Left colon (tissue), 2 donors: Measurements from ENCODE around the gene NUCKS1. TPM values are rescaled to one million over a fixed set of nuclear protein-coding genes. Genes with fewer than 3 reads are reported as not detected.

Experiments used
- ATAC-seq: fragments of 200-7000 bp; cut with Tn5 transposase; one replicate; pipeline ENCODE4 v1.9.1; 2020; ENCODE audit warnings: mild to moderate bottlenecking, moderate library complexity
- DNase-seq, 2 donors: peaks; one replicate each; pipeline ENCODE4 v3.0.0-alpha.2; 2020
- intact Hi-C, 2 donors: fragments of 100-400 bp; cut with DNase I in 1 of 2; cut with micrococcal nuclease in 1 of 2; formaldehyde crosslinking; loops; one replicate each; pipeline versions ENCODE4 v1.11.2 to v1.14.0; 2022; cut with DNase I, micrococcal nuclease
- long read RNA-seq: library from polyadenylated mRNA; unstranded; transcript quantifications from one replicate; pipeline ENCODE4 v2.0.0, GENCODE V29; 2021
- total RNA-seq, 2 donors: library from RNA; stranded (reverse); fragmentation: NEBNext Ultra II Directional; extraction: Animal tissue kit (Norgen Biotek cat#: 25700); gene quantifications; one replicate each; pipeline ENCODE4 v1.2.1, GENCODE V29; 2021
- donor health status: DM: no; HTN: no; CAD: no.
- donor health status: DM: yes; HTN: yes; CAD: no.

Gene NUCKS1, protein sequence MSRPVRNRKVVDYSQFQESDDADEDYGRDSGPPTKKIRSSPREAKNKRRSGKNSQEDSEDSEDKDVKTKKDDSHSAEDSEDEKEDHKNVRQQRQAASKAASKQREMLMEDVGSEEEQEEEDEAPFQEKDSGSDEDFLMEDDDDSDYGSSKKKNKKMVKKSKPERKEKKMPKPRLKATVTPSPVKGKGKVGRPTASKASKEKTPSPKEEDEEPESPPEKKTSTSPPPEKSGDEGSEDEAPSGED
- total RNA-seq: 10 to 100 TPM; 74.6 to 78.1 TPM
- long read RNA-seq, partial matches to known transcripts: 6 of 29 reads
- long read RNA-seq, other reads (novel, unspliced or antisense): 23 of 29 reads

DNA sequence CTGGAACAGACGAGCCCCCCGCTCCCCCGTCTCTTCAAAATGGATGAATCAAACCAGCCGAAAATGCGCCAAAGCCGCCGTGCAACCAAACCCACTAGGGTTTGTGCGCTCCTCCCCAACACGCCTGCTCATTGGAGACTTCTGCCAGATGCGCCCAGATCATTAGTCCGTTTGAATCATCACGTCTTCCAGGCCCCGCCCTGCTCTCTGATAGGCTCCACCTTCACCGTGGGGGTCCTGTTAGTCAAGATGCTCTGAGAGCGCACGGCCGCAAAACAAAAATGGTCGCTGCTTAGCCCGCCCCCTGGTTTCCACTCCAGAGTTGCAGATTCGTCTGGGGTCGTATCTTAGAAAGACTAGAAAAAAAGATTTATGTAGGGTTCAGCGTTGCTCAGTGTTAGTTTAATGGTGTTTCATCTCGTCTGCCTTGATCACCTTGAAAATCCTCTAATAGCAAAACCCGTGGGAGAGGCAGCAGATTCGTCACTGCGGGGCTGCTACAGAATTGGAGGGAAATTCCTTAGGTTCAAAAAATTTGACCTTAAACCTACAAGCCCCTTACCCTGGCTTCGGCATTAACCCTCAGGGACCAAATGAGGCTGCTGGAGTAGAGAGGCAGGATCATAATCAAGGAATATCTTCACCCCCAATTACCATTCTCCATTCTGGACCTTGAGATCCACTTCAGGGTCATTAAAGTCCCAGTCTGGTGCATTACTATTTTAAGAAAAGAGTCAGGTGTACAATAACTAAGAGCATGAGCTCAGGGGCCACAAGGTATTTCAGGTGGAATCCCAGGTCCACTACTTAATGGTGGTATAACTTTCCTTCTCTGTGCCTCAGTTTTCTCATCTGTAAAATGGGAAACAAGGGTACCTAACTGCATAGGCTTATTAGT, at the start of gene NUCKS1:
Gene NUCKS1 (minus strand): TSS at position 45 of the 898 bp plus-strand sequence. CDS start 209 bp downstream, outside the sequence.
- intact Hi-C loops: no loop called here
- ATAC-seq: peak; percentile 73
- peak; percentile 98 to 99 for DNase-seq

DNA sequence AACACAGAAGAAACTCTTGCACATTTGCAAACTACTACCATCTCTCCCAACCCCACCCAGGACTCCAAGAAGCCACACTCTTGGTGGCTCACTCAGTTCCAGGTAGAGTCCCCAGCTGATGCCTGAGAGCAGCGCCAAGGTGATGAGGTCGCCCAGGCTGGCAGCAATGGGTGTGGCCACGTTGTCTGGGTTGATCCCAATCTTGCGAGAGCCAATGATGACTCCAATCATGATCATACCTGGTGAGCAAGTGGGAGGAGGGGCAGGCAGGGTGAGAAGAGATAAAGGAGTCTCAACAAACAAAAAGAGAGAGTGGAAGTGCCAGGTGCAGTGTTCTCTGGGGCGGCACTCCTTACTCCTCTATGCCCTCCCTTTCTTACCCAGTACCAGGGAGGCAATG, 48.6 kb upstream of the NUCKS1 start:
- ATAC-seq (peak; percentile 51), DNase-seq (no peak)
- intact Hi-C loops: loop anchor here in 1 of 2 donors (5.0 to 10.0 kb wide), 2 partner anchors 174 to 306 kb away; no protein-coding TSS in a partner anchor

DNA sequence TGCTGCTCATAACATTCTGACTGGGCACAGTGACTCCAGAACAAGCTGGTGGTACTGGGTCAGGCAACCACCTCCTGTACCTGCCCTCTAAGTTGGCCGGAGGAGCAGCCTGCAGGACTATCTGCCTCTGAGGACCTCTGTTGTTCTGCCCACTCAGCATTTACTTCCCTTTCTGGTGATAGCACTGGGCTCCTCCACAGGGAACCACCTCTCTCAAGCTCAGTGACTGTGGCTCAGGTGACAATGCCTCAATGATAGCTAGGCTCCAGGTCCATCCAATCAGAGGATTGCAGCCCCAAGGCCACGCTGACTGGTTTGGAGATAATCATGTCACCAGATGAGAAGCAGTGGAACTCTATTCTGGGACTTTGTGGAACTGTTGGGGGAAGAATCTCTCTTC, 47.2 kb upstream of the NUCKS1 start:
- DNase-seq: no peak
- intact Hi-C loops: loop anchor here in 1 of 2 donors (5.0 to 10.0 kb wide), 2 partner anchors 175 to 308 kb away; no protein-coding TSS in a partner anchor
- ATAC-seq: no peak

DNA sequence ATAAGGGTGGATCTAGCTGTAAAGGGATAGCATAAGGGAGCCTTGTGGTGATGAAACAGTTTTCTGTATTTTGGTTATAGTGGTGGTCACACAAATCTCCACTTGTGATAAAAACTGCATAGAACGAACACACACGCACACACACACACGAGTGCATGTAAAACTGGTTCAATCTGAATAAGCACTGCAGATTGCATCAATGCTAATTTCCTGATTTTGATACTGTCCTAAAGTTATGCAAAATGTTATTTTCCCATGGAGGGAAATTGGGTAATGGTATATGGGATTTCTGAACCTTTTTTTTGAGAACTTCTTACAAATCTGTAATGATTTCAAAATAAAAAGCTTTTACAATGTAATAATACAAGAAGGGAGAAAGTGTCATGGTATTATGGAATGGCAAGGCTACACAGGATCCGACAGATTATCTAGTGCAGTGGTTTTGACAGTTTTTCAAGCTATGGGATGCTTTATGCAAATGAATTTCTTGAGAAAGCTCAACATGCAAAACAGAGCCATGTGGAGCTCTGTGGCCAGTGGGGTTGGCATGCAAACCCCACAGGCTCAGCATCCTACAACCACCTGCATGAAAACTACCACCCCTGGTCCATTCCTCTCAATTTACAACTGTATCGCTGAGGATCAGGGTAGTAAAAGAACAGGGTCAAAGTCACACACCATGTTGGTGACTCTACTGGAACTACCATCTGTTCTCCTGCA, 44.2 kb upstream of the NUCKS1 start:
- intact Hi-C loops: loop anchor here (5.0 to 10.0 kb wide), 3 partner anchors 113 to 311 kb away; no protein-coding TSS in a partner anchor
- ATAC-seq (no peak), DNase-seq (no peak)

DNA sequence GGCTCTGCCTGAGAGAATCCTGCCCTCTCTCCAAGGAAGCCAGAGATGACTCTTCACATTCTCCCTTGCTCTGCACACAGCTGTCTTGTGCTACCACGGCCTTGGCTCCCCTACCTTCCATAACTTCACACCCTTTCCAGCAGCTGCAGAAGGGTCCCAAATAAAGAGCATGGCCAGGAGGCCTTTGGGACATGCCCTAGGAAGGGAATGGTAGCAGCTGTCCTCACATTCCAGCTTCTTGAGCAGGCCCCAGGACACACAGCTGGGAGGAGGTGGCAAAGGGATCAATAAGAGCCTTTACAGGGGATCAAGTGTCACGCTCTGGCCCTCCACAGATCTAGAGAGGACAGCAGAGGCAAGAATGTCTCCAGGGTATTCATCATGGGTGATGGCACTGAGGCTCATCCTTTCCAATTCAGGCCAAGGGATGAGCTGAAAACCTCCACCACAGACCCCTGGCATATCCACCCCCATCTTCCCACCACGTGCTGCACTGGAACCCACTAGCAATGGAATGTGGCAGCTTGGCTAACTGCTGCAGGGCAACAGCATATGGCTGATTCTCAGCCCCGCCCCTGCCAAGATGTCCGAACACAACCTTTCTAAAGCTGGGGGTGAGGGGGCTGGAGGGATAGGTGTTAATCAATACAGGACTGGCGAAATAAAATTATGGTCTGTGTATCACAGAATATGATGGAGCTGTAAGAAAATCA, 43.1 kb upstream of the NUCKS1 start:
- ATAC-seq (no peak), DNase-seq (no peak)
- intact Hi-C loops: loop anchor here (5.0 to 10.0 kb wide), 3 partner anchors 114 to 312 kb away; no protein-coding TSS in a partner anchor

- no peak for DNase-seq
- intact Hi-C loops: loop anchor here (5.0 to 10.0 kb wide), 3 partner anchors 115 to 312 kb away; no protein-coding TSS in a partner anchor
- ATAC-seq: no peak
Observed at GRCh38 chr1:205792481-205792881, 42.5 kb upstream of the NUCKS1 start.

DNA sequence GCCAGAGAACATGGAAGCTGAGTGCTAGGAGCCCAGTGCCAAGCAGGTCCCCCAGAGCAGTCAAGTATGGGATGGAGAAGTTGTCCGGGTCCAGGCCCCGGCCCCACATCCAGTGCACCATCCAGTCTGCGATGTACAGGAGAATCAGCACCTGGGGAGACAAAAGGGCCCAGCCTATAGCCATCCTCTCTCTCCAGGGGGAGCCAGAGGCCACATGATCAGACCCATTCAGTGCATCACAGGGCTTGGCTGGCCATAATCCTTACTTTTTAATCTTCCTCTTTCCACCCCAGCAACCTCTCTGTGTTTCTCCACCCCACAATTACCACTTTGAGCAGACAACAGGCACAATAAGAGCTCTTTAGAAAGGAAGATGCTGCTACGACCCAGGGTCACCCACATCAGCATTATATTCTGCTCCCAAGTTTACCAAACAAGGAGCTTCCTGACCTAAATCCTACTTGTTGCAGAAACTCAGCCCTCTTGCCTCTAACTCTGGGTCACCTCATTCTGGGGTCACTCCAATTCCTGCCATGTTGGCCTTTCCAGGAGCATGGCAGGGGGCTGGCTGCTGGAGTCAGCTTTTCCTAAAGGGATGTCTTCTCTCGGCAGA, 41.7 kb upstream of the NUCKS1 start:
- peak; percentile 92 for ATAC-seq
- DNase-seq: peak; percentile 45 to 76
- intact Hi-C loops: loop anchor here (5.0 to 10.0 kb wide), 3 partner anchors 116 to 313 kb away; no protein-coding TSS in a partner anchor

GRCh38 chr1:205787287-205787916, 37.4 kb upstream of the NUCKS1 start:
- intact Hi-C loops: no loop called here

DNA sequence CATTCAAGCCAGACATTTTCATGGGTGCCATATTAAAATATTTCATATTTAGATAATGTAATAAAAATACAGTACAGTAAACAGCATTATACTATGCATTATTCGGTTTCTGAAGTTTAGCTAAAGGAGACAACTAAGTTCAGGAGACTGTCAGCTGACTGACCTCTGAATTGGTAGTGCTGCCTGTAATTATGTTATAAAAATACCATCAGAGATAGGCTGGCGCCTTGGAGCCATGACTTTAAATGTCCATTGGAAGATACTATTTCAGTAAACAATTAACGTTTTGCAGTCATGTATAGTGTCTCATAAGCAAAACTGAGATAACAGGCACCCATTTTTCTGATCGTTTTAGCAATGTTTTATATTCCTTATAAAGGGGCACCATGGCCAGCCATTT, 36.6 kb upstream of the NUCKS1 start:
- peak; percentile 84 for ATAC-seq
- intact Hi-C loops: no loop called here
- DNase-seq: no peak

More at GRCh38 chr1:205787287-205787916, 37.4 kb upstream of the NUCKS1 start:
- DNase-seq (no peak), ATAC-seq (no peak)

GRCh38 chr1:205785446-205785845, 35.5 kb upstream of the NUCKS1 start:
- intact Hi-C loops: no loop called here
- ATAC-seq: no peak
- no peak for DNase-seq

GRCh38 chr1:205783904-205784303, 33.9 kb upstream of the NUCKS1 start:
- DNase-seq: no peak
- ATAC-seq: no peak
- intact Hi-C loops: no loop called here

DNA sequence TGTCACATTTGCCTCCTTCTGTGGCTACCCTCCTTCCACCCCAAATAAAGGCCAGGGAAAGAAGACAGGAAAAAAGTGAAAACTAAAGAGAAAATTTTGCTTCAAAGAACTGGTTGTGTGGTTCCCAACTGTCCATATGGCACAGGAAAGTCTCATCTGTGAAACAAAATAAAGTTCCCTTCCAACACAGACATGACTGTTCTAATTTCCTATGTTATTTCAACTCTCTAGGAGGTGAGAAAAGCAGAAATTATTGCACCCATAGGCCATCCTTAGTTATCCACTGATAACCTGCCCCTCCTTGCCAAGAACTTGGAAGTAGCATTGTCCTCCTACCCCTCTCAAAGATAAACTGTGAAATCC, 33.4 kb upstream of the NUCKS1 start:
- DNase-seq (no peak), ATAC-seq (no peak)
- intact Hi-C loops: no loop called here

- intact Hi-C loops: no loop called here
- DNase-seq (no peak), ATAC-seq (no peak)
Observed at GRCh38 chr1:205782627-205783432, 32.8 kb upstream of the NUCKS1 start.

- ATAC-seq (no peak), DNase-seq (no peak)
- intact Hi-C loops: no loop called here
Observed at GRCh38 chr1:205780335-205780734, 30.4 kb upstream of the NUCKS1 start.

- ATAC-seq: no peak
- intact Hi-C loops: no loop called here
- DNase-seq: no peak
Observed at GRCh38 chr1:205777994-205778393, 28.0 kb upstream of the NUCKS1 start.

DNA sequence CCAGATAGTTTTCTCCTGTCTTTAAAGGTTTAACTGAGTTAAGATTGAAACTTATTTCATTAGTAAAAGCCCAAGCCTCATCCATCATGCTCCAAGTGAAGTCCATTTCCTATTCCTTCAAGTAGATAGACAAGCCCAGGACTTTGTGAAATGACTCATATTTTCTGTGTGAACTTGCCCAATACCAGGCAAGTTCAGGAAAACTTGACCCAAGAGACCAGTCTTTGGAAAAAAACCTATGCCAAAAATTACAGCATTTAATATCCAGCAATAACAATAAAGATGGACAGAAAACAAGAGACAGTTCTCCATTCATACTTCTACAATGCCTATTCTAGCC, 25.7 kb upstream of the NUCKS1 start:
- intact Hi-C loops: no loop called here
- DNase-seq (no peak), ATAC-seq (no peak)
